K562 (cell line): ENCODE results near the gene UAP1. TPM values are rescaled to one million over a fixed set of nuclear protein-coding genes. Genes with fewer than 3 reads are reported as not detected.

Source experiments
- ATAC-seq: fragments of 200-7000 bp; cut with Tn5 transposase; 3 replicates; pipeline ENCODE4 v1.9.1; 2020; ENCODE audit warnings: moderate library complexity
- BruUV-seq: library from RNA; stranded (reverse); fragments of 400-500 nt; replicated peaks from 2 replicates; lab custom pipeline; 2021; lab: Mats Ljungman, UMichigan
- CTCF ChIA-PET: fragments of 300-600 bp; formaldehyde crosslinking; extraction: SDS; loops from one replicate; lab custom pipeline; 2021; ENCODE audit warnings: low intra/inter-chr PET ratio; lab: Yijun Ruan, JAX
- POLR2A ChIA-PET: fragments of 300-600, 350-650 bp; sonication (Branson Sonifier 250); formaldehyde crosslinking; extraction: SDS; loops from one replicate; lab custom pipeline; 2021; ENCODE audit warnings: antibody characterized with exemption, inconsistent platforms; lab: Yijun Ruan, JAX
- DNase-seq, 4 experiments: peaks; one replicate each; pipeline versions ENCODE4 v3.0.0 to v3.0.0-alpha.2; 2011 to 2018; ENCODE audit warnings: low spot score in 3 of 4, mixed read lengths in 3 of 4; ENCODE audit errors: extremely low read depth in 1 of 4
- FAIRE-seq: peaks from 2 replicates; lab custom pipeline; 2011; peaks lifted over from hg19 to GRCh38; lab: Jason Lieb, UNC
- H2AFZ ChIP-seq: 2 replicates; pipeline ENCODE4 v1.6.0; 2011; ENCODE audit warnings: low read depth, low read length, control low read depth, inconsistent platforms
- H3K27ac ChIP-seq: fragments of 200-600 bp; 3 replicates; pipeline ENCODE4 v1.8.0; 2011; ENCODE audit warnings: low read depth, mild to moderate bottlenecking, control low read depth, inconsistent platforms, low read length, moderate library complexity, mixed read lengths; ENCODE audit errors: extremely low read depth
- H3K27me3 ChIP-seq, 2 experiments: fragments of 300-600 bp in 1 of 2; 2 replicates in 1 of 2; 3 replicates in 1 of 2; pipeline versions ENCODE4 v1.6.0 to v1.8.0; 2011; ENCODE audit warnings: inconsistent platforms in 2 of 2, low read length in 2 of 2, mild to moderate bottlenecking in 1 of 2, mixed read lengths in 1 of 2, moderate library complexity in 1 of 2; ENCODE audit not compliant: control insufficient read depth in 2 of 2, insufficient read depth in 2 of 2
- H3K36me3 ChIP-seq: fragments of 300-600 bp; 3 replicates; pipeline ENCODE4 v1.8.0; 2011; ENCODE audit warnings: mild to moderate bottlenecking, low read length, inconsistent platforms; ENCODE audit not compliant: control insufficient read depth, insufficient read depth
- H3K4me1 ChIP-seq, 2 experiments: fragments of 200-600 bp in 1 of 2; replicated peaks in 1 of 2; 2 replicates in 1 of 2; 3 replicates in 1 of 2; pipeline versions ENCODE4 v1.5.1 to v1.8.0; 2011; ENCODE audit warnings: inconsistent platforms in 2 of 2, low read length in 2 of 2, mild to moderate bottlenecking in 1 of 2, mixed read lengths in 1 of 2, moderate library complexity in 1 of 2; ENCODE audit not compliant: control insufficient read depth in 2 of 2, insufficient read depth in 2 of 2
- H3K4me2 ChIP-seq: 2 replicates; pipeline ENCODE4 v1.6.1; 2011; ENCODE audit warnings: low read length, control low read depth, inconsistent platforms, mixed read lengths; ENCODE audit not compliant: insufficient read depth
- H3K4me3 ChIP-seq: fragments of 200-600 bp; sonication (generic), shearing (Covaris generic); 2 replicates; pipeline ENCODE4 v1.5.1; 2016; ENCODE audit warnings: control low read depth, inconsistent platforms
- H3K79me2 ChIP-seq: fragments of 200-600 bp; 3 replicates; pipeline ENCODE4 v1.8.0; 2011; ENCODE audit warnings: low read length, inconsistent platforms; ENCODE audit not compliant: control insufficient read depth, insufficient read depth
- H3K9ac ChIP-seq, 2 experiments: 2 replicates each; pipeline versions ENCODE4 v1.6.0 to v1.6.1; 2011; ENCODE audit warnings: low read depth in 2 of 2, low read length in 2 of 2, control low read depth in 1 of 2, inconsistent platforms in 1 of 2, mild to moderate bottlenecking in 1 of 2, mixed read lengths in 1 of 2; ENCODE audit not compliant: insufficient read depth in 1 of 2
- H3K9me1 ChIP-seq: one replicate; pipeline ENCODE4 v1.6.0; 2011; ENCODE audit warnings: inconsistent platforms, mild to moderate bottlenecking, low read length, moderate library complexity; ENCODE audit not compliant: control insufficient read depth, insufficient read depth
- H3K9me3 ChIP-seq: replicated peaks from 2 replicates; pipeline ENCODE4 v1.5.1; 2011; ENCODE audit warnings: low read depth, low read length, inconsistent platforms; ENCODE audit not compliant: control insufficient read depth, insufficient read depth
- H4K20me1 ChIP-seq: replicated peaks from 2 replicates; pipeline ENCODE4 v1.6.1; 2011; ENCODE audit warnings: low read length, inconsistent platforms, mixed read lengths; ENCODE audit not compliant: control insufficient read depth, insufficient read depth
- ELF4 ChIP-seq: fragments of 450-650 bp; formaldehyde crosslinking; IDR thresholded peaks from 2 replicates; pipeline ENCODE4 v1.4.0; 2022; ENCODE audit warnings: missing genetic modification characterization
- ESRRB ChIP-seq: fragments of 250-450 bp; sonication (Bioruptor Pico); IDR thresholded peaks from 2 replicates; pipeline ENCODE4 v1.5.0; 2020; ENCODE audit warnings: mild to moderate bottlenecking, moderate library complexity, borderline replicate concordance
- MEIS2 ChIP-seq: fragments of 450-650 bp; IDR thresholded peaks from 2 replicates; pipeline ENCODE4 v1.6.1; 2014; ENCODE audit warnings: mild to moderate bottlenecking; ENCODE audit not compliant: partially characterized antibody
- PBX2 ChIP-seq, 2 experiments: IDR thresholded peaks in 1 of 2; conservative IDR thresholded peaks in 1 of 2; 2 replicates each; pipeline ENCODE4 v1.6.1; 2016; ENCODE audit warnings: low read depth in 2 of 2, mild to moderate bottlenecking in 1 of 2, missing compliant biosample characterization in 1 of 2, missing genetic modification characterization in 1 of 2, moderate library complexity in 1 of 2
- SIX5 ChIP-seq, 2 experiments: IDR thresholded peaks; 2 replicates each; pipeline ENCODE4 v1.6.1; 2011; ENCODE audit warnings: low read length in 2 of 2, borderline replicate concordance in 1 of 2, low read depth in 1 of 2, mild to moderate bottlenecking in 1 of 2, moderate library complexity in 1 of 2; ENCODE audit not compliant: insufficient read depth in 1 of 2
- SLC30A9 ChIP-seq: fragments of 250-450 bp; sonication (Bioruptor Pico); IDR thresholded peaks from 2 replicates; pipeline ENCODE4 v1.8.0; 2022; ENCODE audit warnings: mild to moderate bottlenecking, moderate library complexity
- ZNF224 ChIP-seq: sonication (generic); formaldehyde crosslinking; IDR thresholded peaks from 2 replicates; pipeline ENCODE4 v1.8.0; 2022; ENCODE audit warnings: mild to moderate bottlenecking, missing genetic modification reagents
- WGBS: fragments of 100-300 bp; shearing (Covaris generic); methylation state at CpG from one replicate; pipeline ENCODE4 v1.1.6; 2016; ENCODE audit warnings: low coverage, mixed read lengths; ENCODE audit not compliant: insufficient coverage; ENCODE audit errors: missing lambda C conversion rate; 5-methylcytosine and 5-hydroxymethylcytosine counted together
- in situ Hi-C: fragments of 300-500 bp; cut with MboI; formaldehyde crosslinking; loops from 4 replicates; pipeline ENCODE4 v1.15.0; 2018; ENCODE audit warnings: inconsistent platforms, mixed read lengths
- intact Hi-C: fragments of 100-400 bp; cut with micrococcal nuclease; formaldehyde crosslinking; loops from 2 replicates; pipeline ENCODE4 v1.14.2; 2022
- polyA plus RNA-seq, 8 experiments: library from polyadenylated mRNA; depleted of rRNA in 4 of 8; stranded (reverse) in 5 of 8; unstranded in 3 of 8; fragments of >200 nt; fragmentation: Nextera tagmentation in 2 of 8; fragmentation: Illumina TruSeq in 1 of 8; extraction: Ambion mirVana in 2 of 8; extraction: Trizol in 1 of 8; gene quantifications; 2 replicates each; pipeline versions ENCODE4 v1.2.1 to v1.2.3, GENCODE V29; 2011 to 2014; ENCODE audit warnings: inconsistent platforms in 1 of 8, missing spikeins in 1 of 8
- total RNA-seq, 7 experiments: library from RNA; depleted of rRNA in 6 of 7; stranded (reverse); fragments of >200 nt in 6 of 7; fragmentation: Illumina TruSeq in 2 of 7; extraction: Trizol in 2 of 7; gene quantifications; 2 replicates each; pipeline versions ENCODE4 v1.2.1 to v1.2.3, GENCODE V29; 2011 to 2021; ENCODE audit warnings: low replicate concordance in 1 of 7

UAP1 gene
- total and polyA plus RNA-seq, 9 of the 15 experiments (the other 6 are each of a cell fraction or from before 2014, with no cell fraction given): 182 to 317 (median 213) TPM

DNA sequence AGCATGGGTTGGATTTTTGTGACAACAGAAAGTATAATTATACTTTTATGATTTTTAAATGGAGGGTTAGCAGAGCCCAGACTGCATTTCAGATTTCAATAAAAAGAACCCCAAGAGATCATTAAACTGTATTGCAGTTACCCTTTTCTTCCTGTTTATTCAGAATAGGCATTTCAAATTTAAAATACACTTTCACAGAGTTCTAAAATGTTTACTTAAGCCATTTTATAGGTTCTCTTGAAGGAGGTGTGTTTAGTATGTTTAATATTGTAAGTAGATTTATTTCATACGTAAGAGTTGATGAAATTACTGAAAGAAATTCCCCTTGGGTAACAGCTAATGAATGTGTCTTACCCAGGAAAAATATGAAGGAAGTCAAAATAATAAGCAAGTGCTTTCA lies 17.4 kb downstream of the UAP1 start:
- Histone ChIP-seq H3K9ac (no peak overlapping the region), H4K20me1 (no peaks in the 10 kb centered on the region; the same call in 1 of the 2 replicates), H3K9me3 (no peaks in the 10 kb centered on the region), H2AFZ (no peak overlapping the region), H3K27ac (no peak overlapping the region), H3K9me1 (no peaks in the 10 kb centered on the region), H3K4me3 (no peak overlapping the region), H3K36me3 (peaks cover 87% of the 10 kb centered on the region), H3K4me2 (no peak overlapping the region), H3K4me1 (no peaks in the 10 kb centered on the region), H3K27me3 (no peaks in the 10 kb centered on the region), H3K79me2 (peaks cover 59% of the 10 kb centered on the region)
- CTCF ChIA-PET: no interaction called here
- no peak for FAIRE-seq
- DNase-seq: no peak
- ATAC-seq: no peak
- BruUV-seq: no TSS peak
- in situ Hi-C loops (no loop called here), intact Hi-C loops (no loop called here)
- TF ChIP-seq SIX5 (IDR thresholded peaks at IDR 0.05; ENCODE audit: borderline replicate concordance in 1 of 2, insufficient read depth in 1 of 2, low read depth in 1 of 2, low read length in 2 of 2) (no peak), SLC30A9 (CRISPR knock-in tag) (no peak), ESRRB (CRISPR knock-in tag) (no peak)
- POLR2A ChIA-PET: interaction anchor here (1.4 to 5.3 kb wide), 6 partner anchors 9 to 51 kb away, joined by 3 to 35 read pairs (median 6); partner anchors contain the start of gene UAP1
- 95% methylated on average over 1 of the region's 1 CpG for WGBS

DNA sequence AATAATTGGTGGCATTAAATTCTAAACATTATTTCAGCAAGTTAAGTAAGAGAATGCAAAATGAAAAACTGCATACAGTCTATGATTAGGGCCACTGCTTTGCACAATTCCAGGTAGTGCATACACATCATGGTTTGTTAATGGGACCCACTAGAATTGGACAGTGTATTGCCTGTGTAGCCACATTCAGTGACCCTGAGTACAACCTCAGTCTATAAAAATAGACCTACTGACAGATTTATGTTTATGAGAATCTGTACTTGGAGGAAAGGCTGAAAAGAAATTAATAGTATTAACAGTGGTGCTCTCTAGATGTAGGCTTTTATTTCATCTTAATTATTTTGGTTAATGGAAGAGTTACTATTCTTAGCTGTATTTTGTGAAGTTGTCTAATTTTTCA lies 18.8 kb downstream of the UAP1 start:
- no peak overlapping the region for H3K4me2 ChIP-seq
- no peaks in the 10 kb centered on the region; the same call in 1 of the 2 replicates for H4K20me1 ChIP-seq
- H2AFZ ChIP-seq: no peak overlapping the region
- CTCF ChIA-PET: no interaction called here
- H3K79me2 ChIP-seq: peaks cover 51% of the 10 kb centered on the region
- H3K4me3 ChIP-seq: no peak overlapping the region
- no peaks in the 10 kb centered on the region for H3K9me1 ChIP-seq
- intact Hi-C loops (no loop called here), in situ Hi-C loops (no loop called here)
- no peaks in the 10 kb centered on the region for H3K9me3 ChIP-seq
- DNase-seq (no peak), FAIRE-seq (no peak), ATAC-seq (no peak)
- peaks cover 93% of the 10 kb centered on the region for H3K36me3 ChIP-seq
- no peak overlapping the region for H3K9ac ChIP-seq
- BruUV-seq: no TSS peak
- TF ChIP-seq ELF4 (CRISPR knock-in tag) (no peak), PBX2 (CRISPR knock-in tag; IDR thresholded peaks at IDR 0.05; ENCODE audit: low read depth) (no peak), PBX2 (tag; conservative IDR thresholded peaks at IDR 0.05; ENCODE audit: low read depth) (peak; percentile 60), ZNF224 (CRISPR knock-in tag) (no peak), MEIS2 (peak; percentile 61)
- H3K4me1 ChIP-seq: no peaks in the 10 kb centered on the region
- H3K27ac ChIP-seq: no peak overlapping the region
- POLR2A ChIA-PET: no interaction called here
- H3K27me3 ChIP-seq: no peaks in the 10 kb centered on the region
